HUES6 (cell line): ENCODE measurements around the gene CALCOCO1.
A peak's percentile ranks its signal among the peaks of the same experiment; 100 is the strongest.
"Not testable (repeated sequence)": the region's sequence is repeated elsewhere in the genome, so short reads cannot be mapped to it uniquely, and the experiment has no call there.

Source experiments
- H3K27ac ChIP-seq: 2 replicates; pipeline ENCODE4 v1.7.0; 2013; ENCODE audit warnings: low read depth, mild to moderate bottlenecking, low read length, inconsistent platforms
- H3K27me3 ChIP-seq: 2 replicates; pipeline ENCODE4 v1.6.1; 2013; ENCODE audit warnings: low read length; ENCODE audit not compliant: control insufficient read depth, insufficient read depth
- H3K36me3 ChIP-seq: 2 replicates; pipeline ENCODE4 v1.6.1; 2013; ENCODE audit warnings: low read length; ENCODE audit not compliant: control insufficient read depth, insufficient read depth
- H3K4me1 ChIP-seq: 2 replicates; pipeline ENCODE4 v1.6.1; 2013; ENCODE audit warnings: low read length; ENCODE audit not compliant: control insufficient read depth, insufficient read depth
- H3K4me3 ChIP-seq: 2 replicates; pipeline ENCODE4 v1.5.1; 2013; ENCODE audit warnings: low read depth, low read length
- H3K9ac ChIP-seq: one replicate; pipeline ENCODE4 v1.6.1; 2013; ENCODE audit warnings: mild to moderate bottlenecking, low read length
- H3K9me3 ChIP-seq: 2 replicates; pipeline ENCODE4 v1.6.1; 2013; ENCODE audit warnings: low read depth, low read length; ENCODE audit not compliant: control insufficient read depth, insufficient read depth

The CALCOCO1 gene

GRCh38 chr12:53696285-53696654 lies 31.0 kb downstream of the CALCOCO1 start:
- Histone ChIP-seq H3K9me3 (no peaks in the 10 kb centered on the region), H3K9ac (peak overlapping the region; percentile 49)

GRCh38 chr12:53695152-53696145 lies 31.8 kb downstream of the CALCOCO1 start:
- Histone ChIP-seq H3K9me3 (no peaks in the 10 kb centered on the region), H3K4me1 (peaks cover 15% of the 10 kb centered on the region), H3K4me3 (peak overlapping the region; percentile 60), H3K36me3 (no peaks in the 10 kb centered on the region), H3K27ac (no peak overlapping the region), H3K27me3 (peaks cover 66% of the 10 kb centered on the region), H3K9ac (peak overlapping the region; percentile 49)

More at GRCh38 chr12:53696285-53696654, 31.0 kb downstream of the CALCOCO1 start:
- Histone ChIP-seq H3K27ac (no peak overlapping the region), H3K27me3 (peaks cover 74% of the 10 kb centered on the region), H3K4me1 (peaks cover 15% of the 10 kb centered on the region), H3K36me3 (no peaks in the 10 kb centered on the region), H3K4me3 (peak overlapping the region; percentile 60)

- Histone ChIP-seq H3K4me1 (peaks cover 15% of the 10 kb centered on the region), H3K4me3 (peak overlapping the region; percentile 60), H3K27ac (no peak overlapping the region), H3K27me3 (peaks cover 59% of the 10 kb centered on the region), H3K9ac (no peak overlapping the region), H3K36me3 (no peaks in the 10 kb centered on the region), H3K9me3 (no peaks in the 10 kb centered on the region)
Observed at GRCh38 chr12:53694756-53695151, 32.5 kb downstream of the CALCOCO1 start.

- Histone ChIP-seq H3K9me3 (no peaks in the 10 kb centered on the region), H3K27me3 (peaks cover 4% of the 10 kb centered on the region; the same call in 1 of the 2 replicates), H3K36me3 (no peaks in the 10 kb centered on the region), H3K9ac (no peak overlapping the region), H3K27ac (no peak overlapping the region), H3K4me3 (no peak overlapping the region), H3K4me1 (no peaks in the 10 kb centered on the region)
Observed at GRCh38 chr12:53688134-53688533, 39.1 kb downstream of the CALCOCO1 start.

- no peak overlapping the region for H3K27ac ChIP-seq
Observed at GRCh38 chr12:53686436-53686835, 40.8 kb downstream of the CALCOCO1 start.

GRCh38 chr12:53684654-53685220 lies 42.5 kb downstream of the CALCOCO1 start:
- Histone ChIP-seq H3K27ac (no peak overlapping the region), H3K27me3 (peaks cover 4% of the 10 kb centered on the region; the same call in 1 of the 2 replicates), H3K9me3 (no peaks in the 10 kb centered on the region), H3K4me1 (no peaks in the 10 kb centered on the region), H3K4me3 (no peak overlapping the region), H3K36me3 (no peaks in the 10 kb centered on the region), H3K9ac (no peak overlapping the region)

More at GRCh38 chr12:53686436-53686835, 40.8 kb downstream of the CALCOCO1 start:
- H3K4me3 ChIP-seq, result no peak overlapping the region
- H3K36me3 ChIP-seq, result no peaks in the 10 kb centered on the region
- H3K9me3 ChIP-seq, result no peaks in the 10 kb centered on the region
- no peak overlapping the region for H3K9ac ChIP-seq
- peaks cover 4% of the 10 kb centered on the region; the same call in 1 of the 2 replicates for H3K27me3 ChIP-seq
- H3K4me1 ChIP-seq, result no peaks in the 10 kb centered on the region

- H3K36me3 ChIP-seq, result no peaks in the 10 kb centered on the region
- H3K4me1 ChIP-seq, result no peaks in the 10 kb centered on the region
- no peak overlapping the region for H3K4me3 ChIP-seq
- H3K27ac ChIP-seq, result no peak overlapping the region
- H3K9ac ChIP-seq, result no peak overlapping the region
- H3K27me3 ChIP-seq, result no peaks in the 10 kb centered on the region
- no peaks in the 10 kb centered on the region for H3K9me3 ChIP-seq
Observed at GRCh38 chr12:53683983-53684382, 43.3 kb downstream of the CALCOCO1 start.

- Histone ChIP-seq H3K36me3 (no peaks in the 10 kb centered on the region), H3K9me3 (no peaks in the 10 kb centered on the region), H3K27me3 (no peaks in the 10 kb centered on the region; the same call in 1 of the 2 replicates), H3K4me1 (peaks cover 3% of the 10 kb centered on the region), H3K9ac (no peak overlapping the region), H3K27ac (no peak overlapping the region), H3K4me3 (no peak overlapping the region)
Observed at GRCh38 chr12:53683494-53683893, 43.8 kb downstream of the CALCOCO1 start.

- not testable (repeated sequence) for H3K36me3 ChIP-seq, H3K9ac ChIP-seq, H3K27me3 ChIP-seq, H3K9me3 ChIP-seq, H3K27ac ChIP-seq, H3K4me3 ChIP-seq
- peaks cover 16% of the 10 kb centered on the region for H3K4me1 ChIP-seq
Observed at GRCh38 chr12:53680061-53680460, 47.2 kb downstream of the CALCOCO1 start.

- Histone ChIP-seq H3K4me1 (peaks cover 18% of the 10 kb centered on the region), H3K36me3 (peaks cover 13% of the 10 kb centered on the region), H3K9ac (peak overlapping the region; percentile 73), H3K9me3 (no peaks in the 10 kb centered on the region), H3K4me3 (peak overlapping the region; percentile 82), H3K27me3 (no peaks in the 10 kb centered on the region; the same call in 1 of the 2 replicates), H3K27ac (peak overlapping the region; percentile 86; the same call in 1 of the 2 replicates)
Observed at GRCh38 chr12:53677800-53678148, 49.5 kb downstream of the CALCOCO1 start.
